Lower lobe of right lung (tissue), 2 donors: Measurements from ENCODE around the gene KYNU. TPM values are rescaled to one million over a fixed set of nuclear protein-coding genes. Genes with fewer than 3 reads are reported as not detected.

Experiments
- ATAC-seq, 2 donors: fragments of 200-7000 bp; cut with Tn5 transposase; one replicate each; pipeline ENCODE4 v1.9.1; 2020 to 2022; ENCODE audit warnings: mild to moderate bottlenecking in 2 of 2, moderate library complexity in 2 of 2
- DNase-seq: peaks from one replicate; pipeline ENCODE4 v3.0.0-alpha.2; 2020
- H3K27ac ChIP-seq: fragments of 200-600 bp; one replicate; pipeline ENCODE4 v1.8.0; 2022
- H3K27me3 ChIP-seq: fragments of 200-600 bp; one replicate; pipeline ENCODE4 v1.8.0; 2022; ENCODE audit warnings: low read depth
- H3K36me3 ChIP-seq: fragments of 200-600 bp; one replicate; pipeline ENCODE4 v1.8.0; 2022; ENCODE audit warnings: mild to moderate bottlenecking
- H3K4me1 ChIP-seq: fragments of 200-600 bp; one replicate; pipeline ENCODE4 v1.8.0; 2022
- H3K4me3 ChIP-seq: fragments of 200-600 bp; one replicate; pipeline ENCODE4 v1.8.0; 2022; ENCODE audit warnings: mild to moderate bottlenecking
- H3K9me3 ChIP-seq: fragments of 200-600 bp; one replicate; pipeline ENCODE4 v1.8.0; 2022
- intact Hi-C: fragments of 100-400 bp; cut with DNase I; formaldehyde crosslinking; loops from one replicate; pipeline ENCODE4 v1.11.0; 2022
- total RNA-seq: library from RNA; stranded (reverse); fragmentation: NEBNext Ultra II Directional; extraction: Animal tissue kit (Norgen Biotek cat#: 25700); gene quantifications from one replicate; pipeline ENCODE4 v1.2.1, GENCODE V29; 2021
- TF ChIP-seq, protein P1 (sequence below): fragments of 200-600 bp; IDR thresholded peaks from one replicate; pipeline ENCODE4 v1.8.0; 2022; ENCODE audit warnings: antibody characterized with exemption, mild to moderate bottlenecking
- donor health status: DM: no; HTN: yes; CAD: no; lungs with severe emphysema.

KYNU gene
- total RNA-seq, 1 donor from 2014 or later, result 30.6 TPM

DNA sequence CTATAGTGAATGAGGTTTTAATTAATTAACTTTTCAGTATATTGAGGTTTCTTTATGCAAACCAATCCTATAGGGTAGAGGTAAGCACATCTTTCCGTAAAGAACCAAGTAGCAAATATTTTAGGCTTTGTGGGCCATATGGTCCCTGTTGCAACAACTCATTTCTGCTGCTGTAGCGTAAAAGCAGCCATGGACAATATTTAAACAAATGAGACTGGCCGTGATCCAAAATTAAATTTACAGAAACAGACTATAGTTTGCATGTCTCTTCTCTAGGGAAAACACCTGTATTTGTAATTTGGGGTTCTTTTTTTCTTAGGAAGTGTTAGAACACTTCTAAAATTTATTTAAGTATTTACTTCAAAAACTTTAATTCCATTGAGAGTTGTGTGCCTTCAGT is 104.3 kb downstream of the KYNU start:
- DNase-seq (no peak), ATAC-seq (no peak)
- no peaks in the 10 kb centered on the region for H3K27me3 ChIP-seq
- H3K9me3 ChIP-seq, result no peaks in the 10 kb centered on the region
- H3K27ac ChIP-seq, result no peak overlapping the region
- H3K4me1 ChIP-seq, result no peaks in the 10 kb centered on the region
- no peak overlapping the region for H3K4me3 ChIP-seq
- intact Hi-C loops, result no loop called here
- no peaks in the 10 kb centered on the region for H3K36me3 ChIP-seq
- TF ChIP-seq, protein P1, sequence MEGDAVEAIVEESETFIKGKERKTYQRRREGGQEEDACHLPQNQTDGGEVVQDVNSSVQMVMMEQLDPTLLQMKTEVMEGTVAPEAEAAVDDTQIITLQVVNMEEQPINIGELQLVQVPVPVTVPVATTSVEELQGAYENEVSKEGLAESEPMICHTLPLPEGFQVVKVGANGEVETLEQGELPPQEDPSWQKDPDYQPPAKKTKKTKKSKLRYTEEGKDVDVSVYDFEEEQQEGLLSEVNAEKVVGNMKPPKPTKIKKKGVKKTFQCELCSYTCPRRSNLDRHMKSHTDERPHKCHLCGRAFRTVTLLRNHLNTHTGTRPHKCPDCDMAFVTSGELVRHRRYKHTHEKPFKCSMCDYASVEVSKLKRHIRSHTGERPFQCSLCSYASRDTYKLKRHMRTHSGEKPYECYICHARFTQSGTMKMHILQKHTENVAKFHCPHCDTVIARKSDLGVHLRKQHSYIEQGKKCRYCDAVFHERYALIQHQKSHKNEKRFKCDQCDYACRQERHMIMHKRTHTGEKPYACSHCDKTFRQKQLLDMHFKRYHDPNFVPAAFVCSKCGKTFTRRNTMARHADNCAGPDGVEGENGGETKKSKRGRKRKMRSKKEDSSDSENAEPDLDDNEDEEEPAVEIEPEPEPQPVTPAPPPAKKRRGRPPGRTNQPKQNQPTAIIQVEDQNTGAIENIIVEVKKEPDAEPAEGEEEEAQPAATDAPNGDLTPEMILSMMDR, result no peak

DNA sequence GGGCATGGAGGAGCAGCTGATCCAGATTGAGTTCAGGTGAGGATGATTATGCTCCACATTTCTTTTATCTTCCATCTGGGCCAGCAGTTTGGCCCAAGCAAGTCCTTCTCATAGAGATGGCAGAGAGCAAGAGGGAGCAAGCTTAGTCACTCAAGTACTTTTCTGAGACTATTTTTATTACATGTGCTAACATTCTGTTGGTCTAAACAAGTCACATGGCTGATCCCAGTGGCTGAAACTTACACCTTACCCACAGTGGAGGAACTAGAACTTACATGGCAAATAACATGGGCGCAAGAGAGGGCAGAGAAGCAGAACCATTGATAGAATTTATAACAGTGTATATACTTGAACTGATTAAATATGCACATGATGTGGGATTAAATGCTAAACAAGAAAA is 105.7 kb downstream of the KYNU start:
- no peaks in the 10 kb centered on the region for H3K4me1 ChIP-seq
- no peaks in the 10 kb centered on the region for H3K9me3 ChIP-seq
- H3K27me3 ChIP-seq, result no peaks in the 10 kb centered on the region
- TF ChIP-seq, protein P1, result no peak
- intact Hi-C loops, result no loop called here
- H3K4me3 ChIP-seq, result no peak overlapping the region
- H3K27ac ChIP-seq, result no peak overlapping the region
- ATAC-seq (no peak), DNase-seq (no peak)
- no peaks in the 10 kb centered on the region for H3K36me3 ChIP-seq

DNA sequence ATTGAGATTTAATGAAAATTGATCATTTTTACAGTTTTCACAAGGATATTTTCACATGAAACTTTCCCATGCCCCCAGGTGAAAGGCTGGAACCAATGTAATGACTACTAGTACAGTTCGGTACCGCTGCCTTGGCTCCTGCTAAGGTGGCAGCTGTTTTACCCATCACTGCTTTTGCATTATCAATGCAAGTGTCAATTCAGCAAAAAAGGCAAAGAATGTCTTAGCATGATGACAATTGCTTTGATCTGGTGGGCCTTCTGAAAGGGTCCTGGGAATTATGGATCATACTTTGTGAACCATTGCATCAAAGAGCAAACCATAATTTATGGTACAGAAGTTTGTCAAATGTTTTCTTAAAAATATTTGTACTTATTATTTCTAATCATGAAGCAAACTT is 107.2 kb downstream of the KYNU start:
- no peak for DNase-seq
- H3K9me3 ChIP-seq, result no peaks in the 10 kb centered on the region
- H3K4me1 ChIP-seq, result no peaks in the 10 kb centered on the region
- TF ChIP-seq, protein P1, result no peak
- no peak overlapping the region for H3K27ac ChIP-seq
- intact Hi-C loops, result no loop called here
- no peaks in the 10 kb centered on the region for H3K27me3 ChIP-seq
- no peak for ATAC-seq
- no peaks in the 10 kb centered on the region for H3K36me3 ChIP-seq
- no peak overlapping the region for H3K4me3 ChIP-seq

DNA sequence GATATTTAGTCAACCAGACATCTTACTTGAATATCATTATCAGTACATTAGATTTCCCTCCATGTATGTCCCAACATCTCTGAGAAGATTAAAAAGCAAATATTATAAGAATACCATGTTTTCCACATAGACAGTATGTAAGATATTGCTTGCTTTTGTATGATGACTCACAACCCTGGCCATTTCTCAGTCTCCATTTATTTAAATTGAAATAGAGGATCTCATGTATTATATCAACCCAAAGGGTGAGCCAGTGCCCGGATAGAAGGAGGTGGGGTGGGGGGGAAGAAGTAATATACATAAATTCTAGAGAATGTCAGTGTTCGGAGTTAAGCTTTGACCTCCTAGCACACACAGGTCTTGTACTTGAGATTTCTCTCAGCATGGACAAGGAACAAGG is 109.6 kb downstream of the KYNU start:
- intact Hi-C loops, result no loop called here
- H3K27ac ChIP-seq, result no peak overlapping the region
- no peaks in the 10 kb centered on the region for H3K36me3 ChIP-seq
- DNase-seq (no peak), ATAC-seq (no peak)
- H3K9me3 ChIP-seq, result no peaks in the 10 kb centered on the region
- TF ChIP-seq, protein P1, result no peak
- no peaks in the 10 kb centered on the region for H3K27me3 ChIP-seq
- no peaks in the 10 kb centered on the region for H3K4me1 ChIP-seq
- H3K4me3 ChIP-seq, result no peak overlapping the region

DNA sequence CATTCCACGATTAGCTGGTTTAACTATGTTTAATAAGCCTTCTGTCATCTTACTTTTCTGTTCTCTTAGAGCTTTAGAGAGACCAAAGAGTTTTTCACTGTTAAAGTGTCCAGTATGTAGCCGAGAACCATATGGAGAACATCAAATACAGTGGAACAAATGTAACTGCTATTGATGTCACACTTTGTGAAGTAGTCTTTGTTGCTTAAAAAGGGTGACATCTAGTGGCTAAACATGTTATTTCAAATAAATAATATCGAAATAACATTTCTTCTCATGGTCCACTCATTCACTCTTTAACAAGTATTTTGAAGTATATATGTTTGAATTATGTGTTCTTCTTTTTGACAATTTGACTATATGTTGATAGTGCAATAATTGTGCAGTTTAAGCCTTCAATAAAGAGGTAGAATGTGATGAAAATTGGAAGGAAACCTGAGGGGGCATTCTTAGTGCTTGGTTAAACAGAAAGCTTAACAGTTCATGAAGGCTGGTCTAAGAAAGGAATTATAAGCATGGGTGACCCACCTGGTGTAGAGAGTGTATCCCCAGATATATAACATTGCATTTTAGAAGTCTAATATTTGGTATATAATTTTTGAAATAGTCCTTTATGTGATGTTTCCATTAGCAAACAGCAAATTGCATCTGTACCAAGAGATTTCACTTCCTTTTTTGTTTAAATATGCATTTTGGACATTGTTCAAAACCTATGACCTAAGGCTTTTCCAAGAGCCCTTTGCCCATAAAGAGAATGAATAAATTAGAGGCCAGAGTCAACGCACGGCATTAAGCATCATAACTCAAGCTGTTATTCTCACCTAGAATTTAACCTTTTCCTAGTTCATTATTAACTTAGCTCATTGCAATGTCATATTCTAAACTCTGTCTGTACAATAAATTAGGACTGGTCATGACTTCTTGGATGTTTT is 112.1 kb downstream of the KYNU start:
- TF ChIP-seq, protein P1, result peak; percentile 43

More for the DNA sequence above, 112.1 kb downstream of the KYNU start:
- Histone ChIP-seq H3K27me3 (no peaks in the 10 kb centered on the region), H3K27ac (no peak overlapping the region), H3K4me3 (no peak overlapping the region), H3K36me3 (no peaks in the 10 kb centered on the region), H3K9me3 (no peaks in the 10 kb centered on the region), H3K4me1 (no peaks in the 10 kb centered on the region)
- intact Hi-C loops, result no loop called here
- DNase-seq (no peak), ATAC-seq (peak; percentile 30 to 37)
